Loucy (cell line): ENCODE measurements around the gene AMPH.

Experiments
- H2AFZ ChIP-seq: fragments of 200-600 bp; sonication (generic); 2 replicates; pipeline ENCODE4 v1.6.0; 2016; ENCODE audit warnings: antibody characterized with exemption, mild to moderate bottlenecking, low read length, moderate library complexity
- H3F3A ChIP-seq: fragments of 200-600 bp; 2 replicates; pipeline ENCODE4 v1.6.0; 2016; ENCODE audit warnings: antibody characterized with exemption, low read depth, mild to moderate bottlenecking
- H3K27me3 ChIP-seq: fragments of 200-600 bp; sonication (generic); 2 replicates; pipeline ENCODE4 v1.6.1; 2014; ENCODE audit warnings: low read length, mild to moderate bottlenecking; ENCODE audit not compliant: insufficient read depth, poor library complexity, severe bottlenecking
- H3K36me3 ChIP-seq: fragments of 200-600 bp; sonication (generic); 2 replicates; pipeline ENCODE4 v1.6.1; 2016; ENCODE audit warnings: low read length; ENCODE audit not compliant: insufficient read depth
- H3K4me1 ChIP-seq: fragments of 200-600 bp; sonication (generic); 2 replicates; pipeline ENCODE4 v1.5.1; 2014; ENCODE audit warnings: low read length, mild to moderate bottlenecking; ENCODE audit not compliant: insufficient read depth, poor library complexity, severe bottlenecking
- H3K4me2 ChIP-seq: fragments of 200-600 bp; sonication (generic); 2 replicates; pipeline ENCODE4 v1.6.0; 2014; ENCODE audit warnings: antibody characterized with exemption, low read length, low read depth, mild to moderate bottlenecking; ENCODE audit not compliant: poor library complexity, severe bottlenecking
- H3K4me3 ChIP-seq: fragments of 200-600 bp; sonication (generic); 2 replicates; pipeline ENCODE4 v1.5.1; 2014; ENCODE audit warnings: low read length, mild to moderate bottlenecking, mixed read lengths; ENCODE audit not compliant: poor library complexity, severe bottlenecking
- H3K79me2 ChIP-seq: fragments of 200-600 bp; sonication (generic); 2 replicates; pipeline ENCODE4 v1.6.1; 2014; ENCODE audit warnings: low read length; ENCODE audit not compliant: insufficient read depth
- H3K9ac ChIP-seq: fragments of 200-600 bp; sonication (generic); 2 replicates; pipeline ENCODE4 v1.6.0; 2014; ENCODE audit warnings: mild to moderate bottlenecking, low read depth, low read length, moderate library complexity; ENCODE audit not compliant: poor library complexity, severe bottlenecking
- H3K9me2 ChIP-seq: fragments of 200-600 bp; sonication (generic); replicated peaks from 2 replicates; pipeline ENCODE4 v1.6.1; 2016; ENCODE audit warnings: low read depth, low read length, mixed read lengths
- H3K9me3 ChIP-seq: fragments of 200-600 bp; sonication (generic); 2 replicates; pipeline ENCODE4 v1.6.1; 2014; ENCODE audit warnings: mild to moderate bottlenecking, antibody characterized with exemption, low read length, low read depth; ENCODE audit not compliant: insufficient read depth
- H4K20me1 ChIP-seq: fragments of 200-600 bp; sonication (generic); 2 replicates; pipeline ENCODE4 v1.6.0; 2014; ENCODE audit warnings: antibody characterized with exemption, low read length, mild to moderate bottlenecking; ENCODE audit not compliant: insufficient read depth, poor library complexity, severe bottlenecking
- CTCF ChIP-seq: fragments of 200-600 bp; sonication (generic); conservative IDR thresholded peaks from 2 replicates; pipeline ENCODE4 v1.5.1; 2014; ENCODE audit warnings: mild to moderate bottlenecking, antibody characterized with exemption, low read length
- EZH2phosphoT487 ChIP-seq: fragments of 200-600 bp; IDR thresholded peaks from 2 replicates; pipeline ENCODE4 v1.6.1; 2018; ENCODE audit warnings: antibody characterized with exemption, mild to moderate bottlenecking, moderate library complexity, borderline replicate concordance

Gene AMPH

DNA sequence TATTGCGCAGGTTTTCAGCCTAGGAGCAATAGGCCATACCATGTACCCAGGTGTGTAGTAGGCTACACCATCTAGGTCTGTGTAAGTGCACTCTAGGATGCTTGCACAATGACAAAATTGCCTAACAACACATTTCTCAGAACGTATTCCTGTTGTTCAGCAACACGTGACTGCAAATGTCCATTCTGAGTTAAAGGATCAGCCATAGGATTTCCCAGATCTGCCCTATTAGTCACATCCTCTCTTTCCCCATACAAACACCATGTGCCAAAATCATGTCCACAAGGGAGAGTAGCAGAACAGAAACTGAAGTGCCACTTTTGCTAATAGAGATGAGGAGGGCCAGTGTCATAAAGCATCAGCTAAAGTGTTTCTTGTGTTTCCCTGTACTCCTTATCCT, 42.6 kb upstream of the AMPH start:
- H3K9me2 ChIP-seq = no peaks in the 10 kb centered on the region
- no peaks in the 10 kb centered on the region for H3K36me3 ChIP-seq
- H3K27me3 ChIP-seq = no peaks in the 10 kb centered on the region
- H3F3A ChIP-seq = no peaks in the 10 kb centered on the region
- H3K9ac ChIP-seq = no peak overlapping the region
- no peak for TF ChIP-seq CTCF
- no peak for TF ChIP-seq EZH2phosphoT487
- no peak overlapping the region for H3K4me2 ChIP-seq
- H2AFZ ChIP-seq = no peak overlapping the region
- no peaks in the 10 kb centered on the region for H4K20me1 ChIP-seq
- no peaks in the 10 kb centered on the region for H3K4me1 ChIP-seq
- H3K9me3 ChIP-seq = no peaks in the 10 kb centered on the region
- H3K79me2 ChIP-seq = no peaks in the 10 kb centered on the region
- H3K4me3 ChIP-seq = no peak overlapping the region

DNA sequence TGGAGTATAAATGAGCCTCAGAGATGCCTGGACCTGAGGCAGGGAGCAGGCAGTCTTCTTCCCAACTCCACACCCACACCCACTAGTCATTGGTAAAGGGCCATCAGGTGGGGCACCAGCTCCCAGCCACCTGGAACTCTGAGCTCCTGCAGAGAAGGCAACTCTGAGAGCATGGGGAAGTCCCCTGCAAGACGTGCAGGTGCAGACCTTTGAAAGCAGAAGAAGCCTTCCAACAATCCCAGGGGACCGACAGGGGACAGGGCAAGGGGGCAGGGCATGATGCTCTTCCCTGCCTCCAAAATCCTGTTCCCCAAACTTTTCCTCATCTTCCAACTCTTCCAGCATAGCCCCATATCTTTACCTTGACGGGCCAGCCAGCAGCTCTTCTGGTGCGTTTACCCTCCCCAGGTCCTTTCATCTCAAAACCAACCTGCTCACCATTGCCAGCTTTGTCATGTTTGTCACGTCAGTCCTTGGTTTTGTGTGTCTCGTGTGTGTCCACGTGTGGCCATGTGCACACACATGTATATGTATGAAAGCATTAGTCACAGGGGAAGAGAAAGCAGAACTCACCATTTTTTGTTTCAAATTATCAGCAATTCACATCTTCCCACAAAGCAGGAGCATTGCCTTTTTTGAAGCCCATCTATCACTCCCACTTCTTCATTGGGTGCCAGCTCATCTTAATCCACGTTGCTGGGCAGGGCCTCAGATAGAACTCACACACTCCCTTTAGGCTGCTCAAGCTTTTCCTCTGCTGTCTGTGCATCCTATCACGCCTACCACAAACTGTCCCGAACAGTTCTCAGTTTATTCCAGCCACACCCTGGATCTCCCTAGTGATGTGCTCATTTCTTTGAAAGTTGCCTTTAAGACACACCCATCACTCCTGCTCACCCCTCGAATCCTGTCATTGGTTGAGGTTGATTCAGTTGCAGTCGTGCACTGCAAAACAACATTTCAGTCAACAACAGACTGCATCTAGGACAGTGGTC, 41.0 kb upstream of the AMPH start:
- Histone ChIP-seq H3K9me2 (no peaks in the 10 kb centered on the region), H3K4me2 (no peak overlapping the region), H4K20me1 (no peaks in the 10 kb centered on the region), H3K4me1 (no peaks in the 10 kb centered on the region), H3F3A (no peaks in the 10 kb centered on the region), H3K79me2 (no peaks in the 10 kb centered on the region), H2AFZ (no peak overlapping the region), H3K9ac (no peak overlapping the region), H3K36me3 (no peaks in the 10 kb centered on the region), H3K27me3 (no peaks in the 10 kb centered on the region), H3K4me3 (no peak overlapping the region), H3K9me3 (no peaks in the 10 kb centered on the region)
- TF ChIP-seq CTCF (no peak), EZH2phosphoT487 (no peak)

GRCh38 chr7:38669965-38670520, 38.9 kb upstream of the AMPH start:
- H3K9me3 ChIP-seq = no peaks in the 10 kb centered on the region
- no peaks in the 10 kb centered on the region for H3F3A ChIP-seq
- H3K79me2 ChIP-seq = no peaks in the 10 kb centered on the region
- H3K4me3 ChIP-seq = no peak overlapping the region
- no peak overlapping the region for H3K9ac ChIP-seq
- H2AFZ ChIP-seq = no peak overlapping the region
- no peaks in the 10 kb centered on the region for H3K27me3 ChIP-seq
- TF ChIP-seq CTCF = no peak
- no peak for TF ChIP-seq EZH2phosphoT487
- no peaks in the 10 kb centered on the region for H3K36me3 ChIP-seq
- no peaks in the 10 kb centered on the region for H3K4me1 ChIP-seq
- no peaks in the 10 kb centered on the region for H4K20me1 ChIP-seq
- no peaks in the 10 kb centered on the region for H3K9me2 ChIP-seq
- no peak overlapping the region for H3K4me2 ChIP-seq
